K562 treated with DMSO at 1 percent for 24 hours (cell line): Measurements from ENCODE around the gene CLEC12A. TPM values are rescaled to one million over a fixed set of nuclear protein-coding genes. Genes with fewer than 3 reads are reported as not detected.

Source experiments
- total RNA-seq: library from RNA; unstranded; fragments of 300-600 nt; gene quantifications from 2 replicates; pipeline ENCODE4 v1.2.3, GENCODE V29; 2022; ENCODE audit warnings: low read depth; ENCODE audit not compliant: insufficient read depth

Gene CLEC12A
- not detected in 2 replicates for total RNA-seq

DNA sequence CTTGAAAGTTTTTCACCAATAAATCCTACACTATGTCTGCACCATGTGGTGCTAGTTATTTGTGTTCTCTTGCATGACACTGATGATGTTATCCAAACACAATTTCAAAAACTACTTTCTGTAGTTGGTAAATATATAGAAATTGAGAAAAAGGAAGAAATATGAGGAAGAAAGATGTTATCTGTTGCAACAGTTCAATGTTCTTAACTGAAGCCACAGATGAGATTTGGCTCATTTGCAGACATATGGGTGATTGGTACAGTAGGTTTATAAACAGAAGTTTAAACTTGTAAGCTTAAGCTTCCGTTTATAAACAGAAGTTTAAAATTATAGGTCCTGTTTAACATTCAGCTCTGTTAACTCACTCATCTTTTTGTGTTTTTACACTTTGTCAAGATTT is at the start of gene CLEC12A:
TSS of gene CLEC12A (plus strand) at position 229 of the 400 bp plus-strand sequence. CDS start 188 bp downstream, outside the sequence.

DNA sequence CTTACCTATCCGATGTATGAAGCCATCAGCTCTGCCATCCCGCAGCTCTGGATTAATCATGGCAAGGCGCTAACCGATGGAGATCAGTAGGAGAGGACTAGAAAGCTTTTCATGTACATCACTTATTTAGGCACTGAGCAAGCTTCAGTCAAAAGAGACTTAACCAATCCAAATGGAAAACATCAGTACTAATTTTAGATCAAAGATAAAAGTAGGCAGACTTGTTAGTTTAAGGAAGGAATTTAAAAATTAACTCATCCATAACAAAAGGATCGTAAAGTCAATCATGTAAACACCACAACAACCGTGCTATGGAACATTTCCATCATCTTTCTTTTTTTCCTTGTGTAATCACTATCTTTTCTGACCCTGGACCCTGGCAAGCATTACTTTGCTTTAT is 38.9 kb upstream of the CLEC12A start, which contains the start of gene CLEC2A:
TSS of gene CLEC2A (minus strand) at position 101 of the 400 bp plus-strand sequence. CDS start at position 60, 41 bp downstream.

DNA sequence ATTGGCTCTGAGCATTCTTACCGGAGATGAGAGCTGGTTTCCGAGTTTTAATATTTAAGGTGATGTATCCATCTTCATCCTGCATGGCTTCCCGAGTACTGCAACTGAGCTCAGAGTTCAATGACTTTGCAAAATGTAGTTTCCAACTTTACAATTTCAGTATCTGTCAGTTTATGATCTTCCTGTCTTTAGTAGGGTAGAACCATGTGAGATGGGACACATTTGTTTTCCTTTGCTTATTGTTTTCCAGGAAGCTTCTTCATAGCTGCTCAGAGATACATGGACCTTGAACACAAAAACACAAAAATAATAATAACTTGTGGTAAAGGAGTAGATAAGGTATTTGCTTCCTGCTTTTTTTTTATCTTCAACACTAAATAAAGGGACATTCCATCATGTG is 27.8 kb downstream of the CLEC12A start, which contains the start of gene CLEC1B:
TSS of gene CLEC1B (minus strand) at position 106 of the 400 bp plus-strand sequence. CDS start at position 85, 21 bp downstream.

DNA sequence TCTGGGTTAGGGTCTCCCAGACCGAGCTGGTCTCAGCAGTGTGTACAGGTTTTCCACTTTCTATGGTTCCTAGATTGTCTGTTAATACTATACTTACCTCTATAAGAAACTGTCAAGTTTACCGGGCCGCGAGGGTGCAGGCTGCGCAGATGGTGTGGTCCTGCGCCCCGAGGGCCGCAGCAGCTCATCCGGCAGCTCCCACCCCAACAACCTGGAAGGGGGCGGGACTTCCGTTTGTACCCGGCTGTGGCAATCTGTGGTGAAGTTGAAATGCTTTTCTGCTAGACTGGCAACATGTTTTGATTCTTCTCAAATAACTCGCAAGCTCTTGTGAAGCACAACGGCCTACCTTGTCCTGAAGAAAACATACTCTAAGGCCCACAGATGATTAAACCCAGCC is 59.2 kb downstream of the CLEC12A start, which contains the start of gene CLEC9A:
TSS of gene CLEC9A (plus strand) at position 237 of the 400 bp plus-strand sequence. CDS start 22,006 bp downstream, outside the sequence.

Other genes starting within 250 kb of the CLEC12A start
- not detected in 2 replicates for gene CLECL1, start 238.3 kb upstream of the CLEC12A start, total RNA-seq
- 17.2 and 17.4 TPM in 2 replicates for gene CD69, start 210.5 kb upstream of the CLEC12A start, total RNA-seq
- gene KLRF1, start 143.9 kb upstream of the CLEC12A start, total RNA-seq, result 0.56 and 2.2 TPM in 2 replicates
- gene CLEC2B, start 102.1 kb upstream of the CLEC12A start, total RNA-seq, result 0.66 and 1.2 TPM in 2 replicates
- gene KLRF2, start 89.9 kb upstream of the CLEC12A start, total RNA-seq, result not detected in 2 replicates
- gene CLEC2A, start 39.0 kb upstream of the CLEC12A start, total RNA-seq, result not detected in 2 replicates
- not detected in 2 replicates for gene CLEC1B, start 27.7 kb downstream of the CLEC12A start, total RNA-seq
- not detected in 2 replicates for gene CLEC12B, start 39.2 kb downstream of the CLEC12A start, total RNA-seq
- gene CLEC9A, start 59.3 kb downstream of the CLEC12A start, total RNA-seq, result not detected in 2 replicates
- not detected in 2 replicates for gene CLEC1A, start 127.6 kb downstream of the CLEC12A start, total RNA-seq
- not detected in 2 replicates for gene CLEC7A, start 158.8 kb downstream of the CLEC12A start, total RNA-seq
- not detected in 2 replicates for gene OLR1, start 200.7 kb downstream of the CLEC12A start, total RNA-seq
- gene TMEM52B, start 207.6 kb downstream of the CLEC12A start, total RNA-seq, result not detected in 2 replicates
- gene GABARAPL1, start 241.5 kb downstream of the CLEC12A start, total RNA-seq, result 25.1 and 29.1 TPM in 2 replicates